IMR-90 (cell line): ENCODE data around the gene FOXR1. TPM values are rescaled to one million over a fixed set of nuclear protein-coding genes. Genes with fewer than 3 reads are reported as not detected.
A peak's percentile ranks its signal among the peaks of the same experiment; 100 is the strongest.

Experiments used
- ATAC-seq: fragments of 200-7000 bp; cut with Tn5 transposase; 2 replicates; pipeline ENCODE4 v1.9.1; 2020; ENCODE audit warnings: low read depth, mild to moderate bottlenecking, moderate library complexity
- Bru-seq: library from RNA; stranded (reverse); fragments of 400-500 nt; gene quantifications from one replicate; lab custom pipeline; 2021; lab: Mats Ljungman, UMichigan
- BruChase-seq, 2 experiments: library from RNA; stranded (reverse); fragments of 400-500 nt; gene quantifications; one replicate each; lab custom pipeline; 2021; lab: Mats Ljungman, UMichigan
- BruUV-seq: library from RNA; stranded (reverse); fragments of 400-500 nt; replicated peaks from 2 replicates; lab custom pipeline; 2021; lab: Mats Ljungman, UMichigan
- CTCF ChIA-PET: fragments of 300-600 bp; formaldehyde crosslinking; extraction: SDS; loops from one replicate; lab custom pipeline; 2021; ENCODE audit warnings: antibody characterized with exemption; lab: Yijun Ruan, JAX
- POLR2A ChIA-PET: fragments of 300-600 bp; sonication (Branson Sonifier 250); formaldehyde crosslinking; loops from one replicate; lab custom pipeline; 2022; ENCODE audit warnings: antibody characterized with exemption; ENCODE audit not compliant: unreplicated experiment; lab: Charles Lee
- DNase-seq: peaks from one replicate; pipeline ENCODE4 v3.0.0; 2013
- H2AFZ ChIP-seq: replicated peaks from 2 replicates; pipeline ENCODE3; 2013; ENCODE audit warnings: low read length, mild to moderate bottlenecking; ENCODE audit not compliant: poor library complexity
- H2AK5ac ChIP-seq: 2 replicates; pipeline ENCODE4 v1.6.1; 2013; ENCODE audit warnings: low read depth, low read length, inconsistent platforms
- H2AK9ac ChIP-seq: replicated peaks from 2 replicates; pipeline ENCODE3; 2013; ENCODE audit warnings: mild to moderate bottlenecking, low read depth, low read length, moderate library complexity; ENCODE audit not compliant: poor library complexity
- H2BK120ac ChIP-seq: 2 replicates; pipeline ENCODE4 v1.6.1; 2013; ENCODE audit warnings: low read depth, low read length, inconsistent platforms
- H2BK15ac ChIP-seq: 3 replicates; pipeline ENCODE4 v1.6.1; 2013; ENCODE audit warnings: low read depth, low read length, inconsistent platforms
- H2BK20ac ChIP-seq: 2 replicates; pipeline ENCODE4 v1.6.1; 2013; ENCODE audit warnings: low read depth, mild to moderate bottlenecking, inconsistent platforms, low read length, moderate library complexity
- H2BK5ac ChIP-seq: 2 replicates; pipeline ENCODE4 v1.6.1; 2013; ENCODE audit warnings: mild to moderate bottlenecking, low read depth, low read length, inconsistent platforms; ENCODE audit not compliant: poor library complexity, severe bottlenecking
- H3K14ac ChIP-seq: replicated peaks from 2 replicates; pipeline ENCODE4 v1.6.1; 2013; ENCODE audit warnings: low read depth, low read length, inconsistent platforms
- H3K18ac ChIP-seq: 2 replicates; pipeline ENCODE4 v1.6.1; 2013; ENCODE audit warnings: low read depth, low read length, control low read depth
- H3K23ac ChIP-seq: 2 replicates; pipeline ENCODE4 v1.6.1; 2013; ENCODE audit warnings: low read depth, low read length, inconsistent platforms
- H3K27ac ChIP-seq: 2 replicates; pipeline ENCODE4 v1.5.1; 2013; ENCODE audit warnings: mild to moderate bottlenecking, control low read depth, low read length; ENCODE audit not compliant: insufficient read depth
- H3K27me3 ChIP-seq: 2 replicates; pipeline ENCODE4 v1.6.1; 2013; ENCODE audit warnings: low read length; ENCODE audit not compliant: control insufficient read depth, insufficient read depth
- H3K36me3 ChIP-seq: 2 replicates; pipeline ENCODE4 v1.6.1; 2013; ENCODE audit warnings: low read length, mixed read lengths; ENCODE audit not compliant: control insufficient read depth, insufficient read depth
- H3K4ac ChIP-seq: 2 replicates; pipeline ENCODE4 v1.6.1; 2013; ENCODE audit warnings: low read depth, low read length, inconsistent platforms
- H3K4me1 ChIP-seq: 2 replicates; pipeline ENCODE4 v1.6.1; 2013; ENCODE audit warnings: low read length, mixed read lengths; ENCODE audit not compliant: control insufficient read depth, insufficient read depth
- H3K4me2 ChIP-seq: 2 replicates; pipeline ENCODE4 v1.6.1; 2013; ENCODE audit warnings: low read depth, mild to moderate bottlenecking, control low read depth, low read length, moderate library complexity
- H3K4me3 ChIP-seq: 2 replicates; pipeline ENCODE4 v1.5.1; 2013; ENCODE audit warnings: low read depth, mild to moderate bottlenecking, control low read depth, low read length, moderate library complexity; ENCODE audit not compliant: insufficient read depth
- H3K56ac ChIP-seq: 2 replicates; pipeline ENCODE4 v1.6.1; 2013; ENCODE audit warnings: low read length, inconsistent platforms; ENCODE audit not compliant: insufficient read depth; ENCODE audit errors: extremely low read depth
- H3K79me1 ChIP-seq, 2 experiments: 2 replicates each; pipeline ENCODE4 v1.6.1; 2013; ENCODE audit warnings: low read length in 2 of 2, inconsistent platforms in 1 of 2, low read depth in 1 of 2
- H3K9ac ChIP-seq: 2 replicates; pipeline ENCODE4 v1.6.1; 2013; ENCODE audit warnings: low read depth, low read length, control low read depth
- H3K9me1 ChIP-seq: 2 replicates; pipeline ENCODE4 v1.6.1; 2013; ENCODE audit warnings: low read length, inconsistent platforms; ENCODE audit not compliant: insufficient read depth
- H3K9me3 ChIP-seq: 2 replicates; pipeline ENCODE4 v1.6.1; 2013; ENCODE audit warnings: low read length; ENCODE audit not compliant: control insufficient read depth, insufficient read depth
- H4K20me1 ChIP-seq: 2 replicates; pipeline ENCODE4 v1.6.1; 2013; ENCODE audit warnings: low read length, inconsistent platforms; ENCODE audit not compliant: insufficient read depth
- H4K5ac ChIP-seq: 2 replicates; pipeline ENCODE4 v1.6.1; 2013; ENCODE audit warnings: mild to moderate bottlenecking, low read depth, low read length, control low read depth
- H4K8ac ChIP-seq, 2 experiments: 2 replicates each; pipeline ENCODE4 v1.6.1; 2013; ENCODE audit warnings: low read depth in 2 of 2, low read length in 2 of 2, control low read depth in 1 of 2, inconsistent platforms in 1 of 2
- H4K91ac ChIP-seq: 2 replicates; pipeline ENCODE4 v1.6.1; 2013; ENCODE audit warnings: low read depth, low read length, inconsistent platforms; ENCODE audit not compliant: insufficient read depth
- BHLHE40 ChIP-seq: fragments of 150-350 bp; IDR thresholded peaks from 2 replicates; pipeline ENCODE4 v1.6.1; 2016; ENCODE audit warnings: mild to moderate bottlenecking, low read depth, low read length
- CEBPB ChIP-seq: IDR thresholded peaks from 2 replicates; pipeline ENCODE4 v1.6.1; 2012; ENCODE audit warnings: low read depth, low read length, improper control_type of control experiment
- MAFK ChIP-seq: IDR thresholded peaks from 2 replicates; pipeline ENCODE4 v1.6.1; 2012; ENCODE audit warnings: low read depth, low read length, improper control_type of control experiment
- NFE2L2 ChIP-seq: fragments of 150-350 bp; IDR thresholded peaks from 2 replicates; pipeline ENCODE4 v1.6.1; 2016; ENCODE audit warnings: low read depth, mild to moderate bottlenecking, low read length
- POLR2A ChIP-seq: IDR thresholded peaks from 2 replicates; pipeline ENCODE4 v1.6.1; 2012; ENCODE audit warnings: mild to moderate bottlenecking, low read depth, low read length
- RAD21 ChIP-seq: IDR thresholded peaks from 2 replicates; pipeline ENCODE4 v1.6.1; 2012; ENCODE audit warnings: low read length, improper control_type of control experiment
- RFX5 ChIP-seq: IDR thresholded peaks from 2 replicates; pipeline ENCODE4 v1.8.0; 2012; ENCODE audit warnings: low read depth, mild to moderate bottlenecking, low read length, moderate library complexity
- USF2 ChIP-seq: fragments of 150-350 bp; IDR thresholded peaks from 2 replicates; pipeline ENCODE4 v1.6.1; 2017; ENCODE audit warnings: mild to moderate bottlenecking, antibody characterized with exemption, low read length, low read depth
- WGBS, 2 experiments: methylation state at CpG; one replicate each; pipeline versions ENCODE4 v1.1.5 to v1.1.7; 2013; ENCODE audit warnings: missing lambda C conversion rate in 2 of 2; ENCODE audit not compliant: insufficient read length in 1 of 2; ENCODE audit errors: extremely low coverage in 2 of 2; 5-methylcytosine and 5-hydroxymethylcytosine counted together
- dilution Hi-C: fragments of 300-500 bp; cut with HindIII; formaldehyde crosslinking; loops from one replicate; pipeline ENCODE4 v1.14.3; 2018; ENCODE audit warnings: low sequenced_read_pairs; ENCODE audit not compliant: unreplicated experiment
- in situ Hi-C: fragments of 300-500 bp; cut with MboI; formaldehyde crosslinking; loops from 3 replicates; pipeline ENCODE4 v1.14.3; 2019; ENCODE audit warnings: low sequenced_read_pairs, inconsistent platforms, mixed read lengths
- intact Hi-C: fragments of 100-400 bp; cut with micrococcal nuclease; formaldehyde crosslinking; loops from 2 replicates; pipeline ENCODE4 v1.10.0; 2022
- long read RNA-seq: library from polyadenylated mRNA; unstranded; transcript quantifications from one replicate; pipeline ENCODE4 v2.0.0, GENCODE V29; 2021; ENCODE audit not compliant: unreplicated experiment
- polyA plus RNA-seq, 3 experiments: library from polyadenylated mRNA; depleted of rRNA; stranded (reverse); fragments of >200 nt; gene quantifications; 2 replicates each; pipeline ENCODE4 v1.2.3, GENCODE V29; 2012; ENCODE audit warnings: low replicate concordance in 1 of 3
- total RNA-seq: library from RNA; depleted of rRNA; stranded (reverse); fragments of >200 nt; gene quantifications from 2 replicates; pipeline ENCODE4 v1.2.3, GENCODE V29; 2012; rRNA removed

The FOXR1 gene
- total RNA-seq (not detected in 2 replicates), polyA plus RNA-seq (2012; rRNA removed) (not detected in 2 replicates), Bru-seq, nascent RNA (not detected), BruChase-seq, experiment 1, labeled RNA remaining after a 6-hour chase (percentile 19 among the genes with signal in this experiment), BruChase-seq, experiment 2, labeled RNA remaining after a 2-hour chase (percentile 11 among the genes with signal in this experiment)
- polyA plus RNA-seq (2012; cell fraction: cytosol; rRNA removed), result not detected in 2 replicates
- polyA plus RNA-seq (2012; cell fraction: nucleus; rRNA removed; ENCODE audit: low replicate concordance), result not detected in 2 replicates
- long read RNA-seq, result 0 reads

- H3K14ac ChIP-seq, result no peak within 1 kb of the TSS
Measured at GRCh38 chr11:118971646-118972045, at the start of gene FOXR1. FOXR1 (plus strand) TSS chr11:118971761; CDS start chr11:118971932, 171 bp downstream.

More at GRCh38 chr11:118971646-118972045, at the start of gene FOXR1:
- TF ChIP-seq USF2 (no peak), NFE2L2 (no peak), POLR2A (no peak), MAFK (no peak), BHLHE40 (no peak), RAD21 (no peak), CEBPB (no peak), RFX5 (no peak)
- H3K79me1 ChIP-seq, result no peaks in the 10 kb centered on the region
- H3K36me3 ChIP-seq, result no peaks in the 10 kb centered on the region
- ChIA-PET POLR2A (no interaction called here), CTCF (no interaction called here)
- H3K4ac ChIP-seq, result no peak within 1 kb of the TSS
- 35% methylated on average over 7 of the region's 33 CpGs; no CpG with 5 or more reads in 1 of the 2 experiments for WGBS, 2 experiments
- no peak within 1 kb of the TSS for H3K27ac ChIP-seq
- in situ Hi-C loops, result no loop called here
- H2BK20ac ChIP-seq, result no peak within 1 kb of the TSS
- H3K56ac ChIP-seq, result no peak within 1 kb of the TSS
- no peak within 1 kb of the TSS for H3K23ac ChIP-seq
- no peak for DNase-seq
- H3K27me3 ChIP-seq, result peaks cover 29% of the 10 kb centered on the region
- H3K9ac ChIP-seq, result no peak within 1 kb of the TSS
- intact Hi-C loops, result no loop called here
- no peak within 1 kb of the TSS for H3K18ac ChIP-seq
- no peak within 1 kb of the TSS for H2AK9ac ChIP-seq
- no peaks in the 10 kb centered on the region for H4K20me1 ChIP-seq
- no peak within 1 kb of the TSS for H3K4me2 ChIP-seq
- H3K9me1 ChIP-seq, result no peaks in the 10 kb centered on the region
- no peaks in the 10 kb centered on the region; the same call in 1 of the 2 replicates for H3K9me3 ChIP-seq
- no peak within 1 kb of the TSS for H2AFZ ChIP-seq
- dilution Hi-C loops, result no loop called here
- no peaks in the 10 kb centered on the region for H3K4me1 ChIP-seq
- no peak for ATAC-seq
- no peak within 1 kb of the TSS for H2BK15ac ChIP-seq
- H2BK120ac ChIP-seq, result no peak within 1 kb of the TSS
- H4K8ac ChIP-seq, result no peak within 1 kb of the TSS
- no peak within 1 kb of the TSS for H2AK5ac ChIP-seq
- no peak within 1 kb of the TSS for H3K4me3 ChIP-seq
- no peak within 1 kb of the TSS for H4K91ac ChIP-seq
- H4K5ac ChIP-seq, result no peak within 1 kb of the TSS
- BruUV-seq, result no TSS peak
- no peak within 1 kb of the TSS for H2BK5ac ChIP-seq
